LNCaP clone FGC (cell line): ENCODE measurements around the gene PRKCH.
A peak's percentile ranks its signal among the peaks of the same experiment; 100 is the strongest.

Experiments used
- DNase-seq: peaks from one replicate; pipeline ENCODE4 v3.0.0-alpha.2; 2011; ENCODE audit warnings: low read depth
- H3K4me3 ChIP-seq: 2 replicates; pipeline ENCODE4 v1.5.1; 2011; ENCODE audit warnings: mild to moderate bottlenecking, low read depth, low read length, control low read depth
- TF ChIP-seq, protein P1 (sequence below): IDR thresholded peaks from 2 replicates; pipeline ENCODE4 v1.5.1; 2012; ENCODE audit warnings: mild to moderate bottlenecking; ENCODE audit not compliant: control insufficient read depth, insufficient read depth; ENCODE audit errors: extremely low read depth

The PRKCH gene

GRCh38 chr14:61514927-61515326, 193.5 kb downstream of the PRKCH start:
- H3K4me3 ChIP-seq: no peak overlapping the region
- no peak for DNase-seq
- TF ChIP-seq, protein P1, sequence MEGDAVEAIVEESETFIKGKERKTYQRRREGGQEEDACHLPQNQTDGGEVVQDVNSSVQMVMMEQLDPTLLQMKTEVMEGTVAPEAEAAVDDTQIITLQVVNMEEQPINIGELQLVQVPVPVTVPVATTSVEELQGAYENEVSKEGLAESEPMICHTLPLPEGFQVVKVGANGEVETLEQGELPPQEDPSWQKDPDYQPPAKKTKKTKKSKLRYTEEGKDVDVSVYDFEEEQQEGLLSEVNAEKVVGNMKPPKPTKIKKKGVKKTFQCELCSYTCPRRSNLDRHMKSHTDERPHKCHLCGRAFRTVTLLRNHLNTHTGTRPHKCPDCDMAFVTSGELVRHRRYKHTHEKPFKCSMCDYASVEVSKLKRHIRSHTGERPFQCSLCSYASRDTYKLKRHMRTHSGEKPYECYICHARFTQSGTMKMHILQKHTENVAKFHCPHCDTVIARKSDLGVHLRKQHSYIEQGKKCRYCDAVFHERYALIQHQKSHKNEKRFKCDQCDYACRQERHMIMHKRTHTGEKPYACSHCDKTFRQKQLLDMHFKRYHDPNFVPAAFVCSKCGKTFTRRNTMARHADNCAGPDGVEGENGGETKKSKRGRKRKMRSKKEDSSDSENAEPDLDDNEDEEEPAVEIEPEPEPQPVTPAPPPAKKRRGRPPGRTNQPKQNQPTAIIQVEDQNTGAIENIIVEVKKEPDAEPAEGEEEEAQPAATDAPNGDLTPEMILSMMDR: no peak

- DNase-seq: peak; percentile 54
- TF ChIP-seq, protein P1: no peak
- H3K4me3 ChIP-seq: no peak overlapping the region
Measured at GRCh38 chr14:61515436-61516117, 194.2 kb downstream of the PRKCH start.

DNA sequence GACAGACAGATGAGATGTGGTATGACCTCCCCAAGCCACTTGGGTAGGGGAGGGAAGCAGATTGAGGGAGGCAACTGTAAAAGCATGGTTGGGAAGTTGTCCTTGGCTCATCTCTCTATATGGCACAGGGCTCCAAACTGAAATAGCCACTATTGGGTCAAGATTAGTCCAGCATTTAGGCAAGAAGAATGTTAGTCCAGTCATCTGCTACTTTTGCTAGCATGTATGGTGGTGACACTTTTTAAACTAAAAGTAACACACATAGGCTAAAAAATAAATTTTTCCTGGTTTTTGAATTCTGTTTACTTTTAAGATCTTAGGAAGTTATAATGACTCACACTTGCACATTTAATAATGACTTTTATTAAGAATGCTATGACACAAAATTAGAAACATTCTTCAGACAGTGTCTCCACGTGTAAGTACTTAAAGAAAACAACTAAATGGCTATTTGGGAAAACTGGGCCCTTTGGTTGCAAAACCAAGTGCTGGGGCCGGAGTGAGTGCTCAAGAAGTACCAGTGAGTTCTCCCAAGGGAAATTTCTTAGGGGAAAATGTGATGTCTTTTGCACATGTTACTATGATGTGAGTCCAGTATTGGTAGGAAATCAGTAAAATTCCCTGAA, 194.9 kb downstream of the PRKCH start:
- TF ChIP-seq, protein P1: no peak
- no peak for DNase-seq
- H3K4me3 ChIP-seq: no peak overlapping the region

DNA sequence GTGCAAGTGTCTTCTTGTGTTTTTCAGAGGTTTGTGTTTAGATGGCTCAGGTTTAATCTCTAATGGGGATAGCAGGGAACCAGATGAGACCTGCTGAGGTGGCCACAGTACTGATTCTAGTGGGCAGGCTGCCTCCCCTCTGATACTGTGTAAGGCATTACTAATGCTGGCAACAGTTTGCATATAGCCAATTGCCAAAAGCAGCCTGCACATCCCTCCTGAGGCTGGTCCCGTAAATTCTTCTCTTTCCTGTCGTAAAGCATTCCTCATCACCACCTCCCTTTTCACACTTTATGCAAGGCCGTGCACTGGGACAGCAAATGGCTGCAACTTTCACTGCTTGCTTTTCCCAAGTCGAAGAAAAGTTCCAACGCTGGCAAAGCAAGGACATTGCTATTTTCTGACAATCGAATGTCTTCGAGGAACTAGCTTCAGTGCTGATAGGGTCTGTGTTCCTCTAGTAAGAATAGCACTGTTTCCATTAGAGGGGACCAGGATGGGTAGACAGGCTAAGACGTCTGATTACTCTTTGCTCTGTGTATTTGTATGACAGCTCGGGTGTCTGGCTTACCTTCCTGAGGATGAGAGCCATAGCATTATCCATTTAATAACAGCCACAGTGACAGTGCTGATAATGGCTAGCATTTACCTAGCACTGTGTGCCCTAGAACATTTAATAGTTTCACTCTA, 195.7 kb downstream of the PRKCH start:
- no peak for DNase-seq
- TF ChIP-seq, protein P1: no peak
- H3K4me3 ChIP-seq: no peak overlapping the region

DNA sequence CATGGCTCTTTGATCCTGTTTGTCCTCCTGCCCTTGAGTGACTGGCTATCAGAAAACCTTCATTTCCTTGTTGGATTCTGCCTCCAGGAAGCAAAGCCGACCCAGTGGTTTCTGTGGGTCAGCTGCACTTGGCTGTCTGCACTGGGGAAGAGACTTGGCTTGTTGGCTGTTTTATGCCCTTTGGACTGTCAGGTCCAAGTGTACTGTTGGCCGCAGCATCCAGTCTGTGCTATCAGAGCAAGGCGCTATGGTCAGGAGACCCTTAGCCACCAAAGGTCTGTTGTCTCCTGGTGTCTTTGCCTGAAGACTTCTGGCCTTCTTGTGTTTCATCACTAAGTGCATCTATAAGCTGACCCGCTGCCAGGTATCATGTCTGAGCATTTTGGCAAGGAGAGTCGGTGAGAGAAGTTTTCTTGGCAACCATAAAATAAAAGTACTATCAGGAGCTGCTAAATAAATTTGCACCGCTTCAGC, 196.6 kb downstream of the PRKCH start:
- no peak overlapping the region for H3K4me3 ChIP-seq
- TF ChIP-seq, protein P1: no peak
- DNase-seq: no peak

GRCh38 chr14:61518403-61518802, 197.0 kb downstream of the PRKCH start:
- TF ChIP-seq, protein P1: no peak
- no peak overlapping the region for H3K4me3 ChIP-seq
- DNase-seq: no peak
